ENCODE results near the gene ARFGEF3.

DNA sequence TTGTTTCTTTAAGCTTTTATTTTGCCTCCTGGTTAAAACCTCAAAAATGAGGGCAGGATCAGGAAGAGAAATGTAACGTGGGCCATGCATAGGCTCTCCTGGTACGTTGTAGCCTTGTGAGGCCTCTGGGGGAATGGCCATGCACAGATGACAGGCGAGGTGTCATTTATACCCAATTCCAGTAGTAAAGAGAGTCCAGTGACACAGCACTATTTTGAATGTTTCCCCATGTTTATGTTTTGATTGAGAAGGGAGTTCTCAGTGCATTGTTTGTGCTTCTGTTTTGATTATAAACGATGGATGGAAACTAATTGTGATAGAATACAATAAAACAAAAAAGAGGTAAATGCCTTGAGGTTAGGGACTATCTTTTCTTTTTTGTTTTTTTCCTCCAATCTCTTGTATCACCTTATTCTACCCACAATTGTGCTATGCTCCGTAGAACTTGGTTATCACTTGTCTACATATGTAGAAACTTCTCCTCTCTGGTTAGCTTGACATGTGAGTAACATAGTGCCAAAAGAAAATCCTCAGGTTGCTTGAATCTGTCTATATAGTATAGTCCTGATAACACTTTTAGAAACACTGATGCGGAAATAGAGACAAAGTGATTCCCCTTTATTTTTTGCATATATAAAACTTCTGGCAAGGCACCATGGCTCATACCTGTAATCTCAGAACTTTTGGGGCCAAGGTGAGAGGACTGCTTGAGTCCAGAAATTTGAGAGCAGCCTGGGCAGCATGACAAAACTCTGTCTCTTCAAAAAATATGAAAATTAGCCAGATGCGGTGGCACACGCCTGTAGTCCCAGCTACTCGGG is 209.1 kb downstream of the ARFGEF3 start:
- no peak for TF ChIP-seq ZNF529 (tag by site-specific recombination; IDR thresholded peaks at IDR 0.05; ENCODE audit: insufficient replicate concordance)
- TF ChIP-seq, protein P1, sequence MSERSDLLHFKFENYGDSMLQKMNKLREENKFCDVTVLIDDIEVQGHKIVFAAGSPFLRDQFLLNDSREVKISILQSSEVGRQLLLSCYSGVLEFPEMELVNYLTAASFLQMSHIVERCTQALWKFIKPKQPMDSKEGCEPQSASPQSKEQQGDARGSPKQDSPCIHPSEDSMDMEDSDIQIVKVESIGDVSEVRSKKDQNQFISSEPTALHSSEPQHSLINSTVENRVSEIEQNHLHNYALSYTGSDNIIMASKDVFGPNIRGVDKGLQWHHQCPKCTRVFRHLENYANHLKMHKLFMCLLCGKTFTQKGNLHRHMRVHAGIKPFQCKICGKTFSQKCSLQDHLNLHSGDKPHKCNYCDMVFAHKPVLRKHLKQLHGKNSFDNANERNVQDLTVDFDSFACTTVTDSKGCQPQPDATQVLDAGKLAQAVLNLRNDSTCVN (tag by site-specific recombination; optimal IDR thresholded peaks at IDR 0.05), result no peak
- TF ChIP-seq, protein P2, sequence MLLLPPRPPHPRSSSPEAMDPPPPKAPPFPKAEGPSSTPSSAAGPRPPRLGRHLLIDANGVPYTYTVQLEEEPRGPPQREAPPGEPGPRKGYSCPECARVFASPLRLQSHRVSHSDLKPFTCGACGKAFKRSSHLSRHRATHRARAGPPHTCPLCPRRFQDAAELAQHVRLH (tag by site-specific recombination; IDR thresholded peaks at IDR 0.05), result no peak
- no peak for TF ChIP-seq ZNF274 (IDR thresholded peaks at IDR 0.05; ENCODE audit: low read length)
- TF ChIP-seq ZNF274 (tag by site-specific recombination; IDR thresholded peaks at IDR 0.05; ENCODE audit: borderline replicate concordance), result no peak
- TF ChIP-seq, protein P3, sequence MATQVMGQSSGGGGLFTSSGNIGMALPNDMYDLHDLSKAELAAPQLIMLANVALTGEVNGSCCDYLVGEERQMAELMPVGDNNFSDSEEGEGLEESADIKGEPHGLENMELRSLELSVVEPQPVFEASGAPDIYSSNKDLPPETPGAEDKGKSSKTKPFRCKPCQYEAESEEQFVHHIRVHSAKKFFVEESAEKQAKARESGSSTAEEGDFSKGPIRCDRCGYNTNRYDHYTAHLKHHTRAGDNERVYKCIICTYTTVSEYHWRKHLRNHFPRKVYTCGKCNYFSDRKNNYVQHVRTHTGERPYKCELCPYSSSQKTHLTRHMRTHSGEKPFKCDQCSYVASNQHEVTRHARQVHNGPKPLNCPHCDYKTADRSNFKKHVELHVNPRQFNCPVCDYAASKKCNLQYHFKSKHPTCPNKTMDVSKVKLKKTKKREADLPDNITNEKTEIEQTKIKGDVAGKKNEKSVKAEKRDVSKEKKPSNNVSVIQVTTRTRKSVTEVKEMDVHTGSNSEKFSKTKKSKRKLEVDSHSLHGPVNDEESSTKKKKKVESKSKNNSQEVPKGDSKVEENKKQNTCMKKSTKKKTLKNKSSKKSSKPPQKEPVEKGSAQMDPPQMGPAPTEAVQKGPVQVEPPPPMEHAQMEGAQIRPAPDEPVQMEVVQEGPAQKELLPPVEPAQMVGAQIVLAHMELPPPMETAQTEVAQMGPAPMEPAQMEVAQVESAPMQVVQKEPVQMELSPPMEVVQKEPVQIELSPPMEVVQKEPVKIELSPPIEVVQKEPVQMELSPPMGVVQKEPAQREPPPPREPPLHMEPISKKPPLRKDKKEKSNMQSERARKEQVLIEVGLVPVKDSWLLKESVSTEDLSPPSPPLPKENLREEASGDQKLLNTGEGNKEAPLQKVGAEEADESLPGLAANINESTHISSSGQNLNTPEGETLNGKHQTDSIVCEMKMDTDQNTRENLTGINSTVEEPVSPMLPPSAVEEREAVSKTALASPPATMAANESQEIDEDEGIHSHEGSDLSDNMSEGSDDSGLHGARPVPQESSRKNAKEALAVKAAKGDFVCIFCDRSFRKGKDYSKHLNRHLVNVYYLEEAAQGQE (tag by site-specific recombination; IDR thresholded peaks at IDR 0.05), result no peak
- no peak for TF ChIP-seq ZNF138 (tag by site-specific recombination; IDR thresholded peaks at IDR 0.05; ENCODE audit: borderline replicate concordance)
- TF ChIP-seq, protein P4, sequence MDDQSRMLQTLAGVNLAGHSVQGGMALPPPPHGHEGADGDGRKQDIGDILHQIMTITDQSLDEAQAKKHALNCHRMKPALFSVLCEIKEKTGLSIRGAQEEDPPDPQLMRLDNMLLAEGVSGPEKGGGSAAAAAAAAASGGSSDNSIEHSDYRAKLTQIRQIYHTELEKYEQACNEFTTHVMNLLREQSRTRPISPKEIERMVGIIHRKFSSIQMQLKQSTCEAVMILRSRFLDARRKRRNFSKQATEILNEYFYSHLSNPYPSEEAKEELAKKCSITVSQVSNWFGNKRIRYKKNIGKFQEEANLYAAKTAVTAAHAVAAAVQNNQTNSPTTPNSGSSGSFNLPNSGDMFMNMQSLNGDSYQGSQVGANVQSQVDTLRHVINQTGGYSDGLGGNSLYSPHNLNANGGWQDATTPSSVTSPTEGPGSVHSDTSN (CRISPR knock-in tag; IDR thresholded peaks at IDR 0.05), result no peak
- TF ChIP-seq ZBTB48 (tag by site-specific recombination; IDR thresholded peaks at IDR 0.05), result no peak
- TF ChIP-seq ZNF777 (tag by site-specific recombination; IDR thresholded peaks at IDR 0.05; ENCODE audit: borderline replicate concordance), result no peak
